Sigmoid colon (tissue), 7 donors: ENCODE data around the gene RBCK1. TPM values are rescaled to one million over a fixed set of nuclear protein-coding genes. Genes with fewer than 3 reads are reported as not detected.

Experiments
- DNase-seq: peaks from one replicate; pipeline ENCODE4 v3.0.0-alpha.2; 2019
- H3K27ac ChIP-seq, 4 donors: fragments of 200-600 bp; sonication (generic); one replicate each; pipeline ENCODE4 v1.5.1; 2016 to 2019; ENCODE audit warnings: mild to moderate bottlenecking in 1 of 4
- H3K27me3 ChIP-seq, 3 donors: fragments of 200-600 bp; sonication (generic); one replicate each; pipeline ENCODE4 v1.5.1; 2019; ENCODE audit warnings: mild to moderate bottlenecking in 1 of 3
- H3K36me3 ChIP-seq, 4 donors: fragments of 200-600 bp; sonication (generic); one replicate each; pipeline ENCODE4 v1.5.1; 2016 to 2019
- H3K4me1 ChIP-seq, 4 donors: fragments of 200-600 bp; sonication (generic); one replicate each; pipeline ENCODE4 v1.5.1; 2017 to 2019
- H3K4me3 ChIP-seq, 4 donors: fragments of 200-600 bp; sonication (generic); one replicate each; pipeline ENCODE4 v1.5.1; 2017 to 2019; ENCODE audit warnings: mild to moderate bottlenecking in 2 of 4, moderate library complexity in 1 of 4
- H3K9me3 ChIP-seq, 4 donors: fragments of 200-600 bp in 3 of 4; sonication (generic) in 3 of 4; one replicate each; pipeline versions ENCODE4 v1.5.1 to v1.6.1; 2013 to 2019
- CTCF ChIP-seq, 4 experiments: fragments of 450-650 bp in 3 of 4; fragments of 200-600 bp in 1 of 4; IDR thresholded peaks; one replicate each; pipeline ENCODE4 v1.5.1; 2016 to 2019; ENCODE audit warnings: antibody characterized with exemption in 4 of 4, mild to moderate bottlenecking in 3 of 4, moderate library complexity in 2 of 4
- EP300 ChIP-seq, 4 donors: sonication (generic); formaldehyde crosslinking; IDR thresholded peaks; one replicate each; pipeline ENCODE4 v1.6.1; 2017; ENCODE audit warnings: antibody characterized with exemption in 4 of 4
- POLR2A ChIP-seq, 2 donors: fragments of 450-650 bp; IDR thresholded peaks; one replicate each; pipeline ENCODE4 v1.6.1; 2016; ENCODE audit warnings: antibody characterized with exemption in 2 of 2, mild to moderate bottlenecking in 2 of 2, moderate library complexity in 2 of 2
- POLR2AphosphoS5 ChIP-seq, 4 donors: sonication (generic); formaldehyde crosslinking; IDR thresholded peaks; one replicate each; pipeline ENCODE4 v1.6.1; 2017; ENCODE audit warnings: antibody characterized with exemption in 4 of 4
- WGBS, 2 donors: extraction: QIAGEN DNeasy Blood & Tissue Kit; methylation state at CpG; one replicate each; pipeline ENCODE4 v1.1.7; 2013; 5-methylcytosine and 5-hydroxymethylcytosine counted together
- intact Hi-C: fragments of 100-400 bp; cut with DNase I; formaldehyde crosslinking; loops from one replicate; pipeline ENCODE4 v1.15.1; 2023
- polyA plus RNA-seq, 3 donors: library from polyadenylated mRNA; stranded (reverse); fragments of 200-250 nt; gene quantifications; one replicate each; pipeline ENCODE4 v1.2.3, GENCODE V29; 2013
- total RNA-seq, 4 donors: library from RNA; depleted of rRNA; stranded (reverse); fragments of >200 nt; gene quantifications; one replicate each; pipeline ENCODE4 v1.1.0, GENCODE V29; 2016
- donor health status: healthy with polysubstance abuse.
- donor health status: Bipolar disorder and iron deficiency.
- donor health status: healthy.

Gene RBCK1
- total and polyA plus RNA-seq, 7 donors: 60.7 to 197 (median 77.5) TPM

DNA sequence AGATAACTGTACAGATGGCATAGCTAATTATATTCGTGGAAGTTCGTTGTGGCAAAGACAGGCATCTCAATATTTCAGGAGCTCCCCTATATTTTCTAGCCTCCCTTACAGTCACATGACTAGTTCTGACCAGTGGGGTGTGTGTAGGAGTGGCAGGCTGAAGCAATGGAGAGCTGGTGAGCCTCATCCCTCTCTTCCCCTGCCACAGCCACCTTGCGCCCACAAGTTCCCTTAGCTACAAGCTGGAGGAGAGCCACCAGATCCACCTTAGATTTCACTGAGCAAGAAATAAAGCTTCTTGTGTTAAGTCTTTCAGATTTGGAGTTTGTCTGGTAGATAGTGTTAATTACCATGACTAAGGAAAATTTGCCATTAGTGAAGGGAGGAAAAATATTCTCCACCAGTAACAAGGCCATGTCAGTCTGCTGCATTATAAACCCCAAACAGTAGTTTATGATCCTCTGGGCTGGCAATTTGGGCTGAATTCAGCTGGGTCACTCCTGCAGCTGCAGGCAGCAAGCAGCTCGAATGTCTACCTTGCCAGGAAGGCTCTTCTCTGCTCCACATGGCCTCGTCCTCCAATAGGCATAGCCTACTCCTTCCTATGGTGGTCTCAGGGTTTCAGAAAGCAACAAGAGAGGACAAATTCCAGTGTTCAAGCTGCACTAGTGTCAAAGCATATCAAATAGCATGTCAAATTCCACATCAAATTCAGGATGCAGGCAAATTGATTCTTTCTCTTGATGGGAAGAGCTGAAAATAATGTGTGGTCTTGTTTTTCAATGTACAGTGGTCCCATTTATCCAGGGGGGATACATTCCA, 7.4 kb upstream of the RBCK1 start:
- intact Hi-C loops: no loop called here
- WGBS, 2 donors: 52 to 78% methylated on average over 5 of the region's 5 CpGs
- no peaks in the 10 kb centered on the region for H3K27me3 ChIP-seq

DNA sequence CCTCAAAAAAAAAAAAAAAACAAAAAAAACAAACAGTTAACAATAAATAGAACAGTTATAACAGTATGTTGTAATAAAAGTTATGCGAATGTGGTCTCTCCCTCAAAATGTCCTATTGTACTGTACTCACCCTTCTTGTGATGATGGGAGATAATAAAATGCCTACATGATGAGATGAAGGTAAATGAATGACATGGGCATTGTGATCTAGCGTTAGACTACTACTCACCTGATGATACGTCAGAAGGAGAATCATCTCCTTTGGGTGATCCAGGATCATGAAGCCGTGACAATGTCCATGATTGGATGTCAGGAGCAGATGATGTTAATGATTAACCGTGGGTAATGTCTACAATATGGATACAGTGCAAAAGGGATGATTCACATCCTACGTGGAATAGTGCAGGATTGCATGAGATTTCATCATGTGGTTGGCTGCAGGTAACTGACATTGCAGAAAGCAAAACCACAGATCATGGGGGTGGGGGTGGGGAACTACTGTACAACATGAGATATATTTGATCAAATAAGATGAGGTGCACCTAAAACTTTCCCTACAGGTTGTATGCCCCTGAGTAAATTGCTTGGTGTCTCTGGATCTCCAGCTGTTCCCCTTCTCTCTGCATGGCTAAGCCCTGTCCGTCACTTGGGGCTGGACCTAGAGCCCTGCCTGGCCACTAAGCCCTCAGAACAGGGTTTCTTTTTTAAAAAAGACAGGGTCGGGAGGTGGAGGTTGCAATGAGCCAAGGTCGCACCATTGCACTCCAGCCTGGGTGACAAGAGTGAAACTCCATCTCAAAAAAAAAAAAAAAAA, 6.2 kb upstream of the RBCK1 start:
- TF ChIP-seq CTCF (IDR thresholded peaks at IDR 0.05): no peak
- no peak for TF ChIP-seq POLR2A (IDR thresholded peaks at IDR 0.05)
- TF ChIP-seq EP300 (IDR thresholded peaks at IDR 0.05): no peak
- TF ChIP-seq POLR2AphosphoS5 (IDR thresholded peaks at IDR 0.05): no peak
- intact Hi-C loops: no loop called here
- DNase-seq: no peak
- 38 to 66% methylated on average over 9 of the region's 9 CpGs for WGBS, 2 donors
- no peaks in the 10 kb centered on the region for H3K27me3 ChIP-seq
- no peak overlapping the region for H3K4me3 ChIP-seq
- no peaks in the 10 kb centered on the region for H3K36me3 ChIP-seq
- no peaks in the 10 kb centered on the region for H3K9me3 ChIP-seq
- H3K27ac ChIP-seq: no peak overlapping the region
- H3K4me1 ChIP-seq: peaks cover 0 to 3% (median 1%) of the 10 kb centered on the region in 4 donors

More for the DNA sequence above, 7.4 kb upstream of the RBCK1 start:
- Histone ChIP-seq H3K4me1 (no peaks in the 10 kb centered on the region), H3K27ac (no peak overlapping the region), H3K9me3 (no peaks in the 10 kb centered on the region), H3K4me3 (no peak overlapping the region), H3K36me3 (peaks cover 0 to 9% (median 0%) of the 10 kb centered on the region in 4 donors)
- no peak for DNase-seq
- TF ChIP-seq POLR2A (IDR thresholded peaks at IDR 0.05) (no peak), POLR2AphosphoS5 (IDR thresholded peaks at IDR 0.05) (no peak), EP300 (IDR thresholded peaks at IDR 0.05) (no peak), CTCF (IDR thresholded peaks at IDR 0.05) (no peak)

DNA sequence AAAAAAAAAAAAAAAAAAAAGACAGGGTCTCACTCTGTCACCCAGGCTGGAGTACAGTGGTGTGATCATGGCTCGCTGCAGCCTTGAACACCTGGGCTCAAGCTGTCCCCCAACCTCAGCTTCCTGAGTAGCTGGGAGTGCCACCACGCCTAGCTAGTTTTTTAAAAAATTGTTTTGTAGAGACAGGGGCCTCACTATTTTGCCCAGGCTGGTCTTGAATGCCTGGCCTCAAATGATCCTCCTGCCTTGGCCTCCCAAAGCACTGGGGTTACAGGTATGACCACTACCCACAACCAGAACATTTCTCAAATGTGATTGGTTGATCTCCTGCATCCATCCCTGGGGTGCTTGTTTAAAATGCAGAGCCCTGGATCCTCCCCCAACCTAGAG, 5.6 kb upstream of the RBCK1 start:
- DNase-seq: no peak
- H3K4me3 ChIP-seq: no peak overlapping the region
- intact Hi-C loops: no loop called here
- TF ChIP-seq CTCF (IDR thresholded peaks at IDR 0.05) (no peak), POLR2AphosphoS5 (IDR thresholded peaks at IDR 0.05) (no peak), POLR2A (IDR thresholded peaks at IDR 0.05) (no peak), EP300 (IDR thresholded peaks at IDR 0.05) (no peak)
- no peaks in the 10 kb centered on the region for H3K27me3 ChIP-seq
- H3K27ac ChIP-seq: no peak overlapping the region
- peaks cover 0 to 9% (median 7%) of the 10 kb centered on the region in 4 donors for H3K4me1 ChIP-seq
- H3K36me3 ChIP-seq: no peaks in the 10 kb centered on the region
- WGBS, 2 donors: 60 to 90% methylated on average over 2 of the region's 2 CpGs
- no peaks in the 10 kb centered on the region for H3K9me3 ChIP-seq

- Histone ChIP-seq H3K27me3 (no peaks in the 10 kb centered on the region), H3K36me3 (no peaks in the 10 kb centered on the region), H3K4me1 (peaks cover 0 to 10% (median 7%) of the 10 kb centered on the region in 4 donors), H3K4me3 (no peak overlapping the region), H3K27ac (no peak overlapping the region), H3K9me3 (no peaks in the 10 kb centered on the region)
- TF ChIP-seq CTCF (IDR thresholded peaks at IDR 0.05) (no peak), EP300 (IDR thresholded peaks at IDR 0.05) (no peak), POLR2AphosphoS5 (IDR thresholded peaks at IDR 0.05) (no peak), POLR2A (IDR thresholded peaks at IDR 0.05) (no peak)
- no peak for DNase-seq
- intact Hi-C loops: no loop called here
- 94 to 95% methylated on average over 6 of the region's 6 CpGs for WGBS, 2 donors
Observed at GRCh38 chr20:402898-403581, 5.1 kb upstream of the RBCK1 start.
